HCT116 (cell line): ENCODE measurements around the gene PRKAG1. TPM values are rescaled to one million over a fixed set of nuclear protein-coding genes. Genes with fewer than 3 reads are reported as not detected.

ENCODE experiments used
- ATAC-seq: fragments of 200-7000 bp; cut with Tn5 transposase; 2 replicates; pipeline ENCODE4 v1.9.1; 2020; ENCODE audit warnings: mild to moderate bottlenecking, moderate library complexity
- BruUV-seq: library from RNA; stranded (reverse); fragments of 400-500 nt; replicated peaks from 2 replicates; lab custom pipeline; 2021; lab: Mats Ljungman, UMichigan
- CTCF ChIA-PET: fragments of 300-600 bp; sonication (Branson Sonifier 250); formaldehyde crosslinking; loops from one replicate; lab custom pipeline; 2021; ENCODE audit warnings: antibody characterized with exemption; lab: Charles Lee
- POLR2A ChIA-PET: fragments of 300-600, 350-600 bp; sonication (Branson Sonifier 250); formaldehyde crosslinking; loops from one replicate; lab custom pipeline; 2021; ENCODE audit warnings: antibody characterized with exemption; lab: Charles Lee
- RAD21 ChIA-PET, 2 experiments: fragments of 300-600 bp; sonication (Branson Sonifier 250); formaldehyde crosslinking; loops; one replicate each; lab custom pipeline; 2023; ENCODE audit warnings: low total read pairs in 2 of 2; ENCODE audit not compliant: uncharacterized antibody in 2 of 2, unreplicated experiment in 2 of 2, low non-redundant PET in 1 of 2; lab: Charles Lee
- DNase-seq: peaks from one replicate; pipeline ENCODE4 v3.0.0-alpha.2; 2010; ENCODE audit warnings: low read depth, low spot score
- H2AFZ ChIP-seq: fragments of 200-600 bp; shearing (Covaris generic), sonication (generic); 2 replicates; pipeline ENCODE4 v1.6.1; 2017; ENCODE audit warnings: low read depth, mixed run types, mixed read lengths, antibody characterized with exemption, low read length; ENCODE audit not compliant: poor library complexity, severe bottlenecking
- H3K27ac ChIP-seq: 2 replicates; pipeline ENCODE4 v1.5.1; 2012; ENCODE audit warnings: low read depth, low read length
- H3K27me3 ChIP-seq: fragments of 200-600 bp; sonication (generic); 2 replicates; pipeline ENCODE4 v1.6.1; 2016; ENCODE audit warnings: mixed run types, low read length, mixed read lengths; ENCODE audit not compliant: insufficient read depth
- H3K36me3 ChIP-seq, 2 experiments: fragments of 200-500 bp in 1 of 2; fragments of 200-600 bp in 1 of 2; sonication (Bioruptor generic) in 1 of 2; sonication (generic) in 1 of 2; 2 replicates each; pipeline versions ENCODE4 v1.5.1 to v1.6.1; 2014 to 2016; ENCODE audit warnings: low read length in 2 of 2, inconsistent platforms in 1 of 2, mixed read lengths in 1 of 2, mixed run types in 1 of 2; ENCODE audit not compliant: insufficient read depth in 2 of 2, control insufficient read depth in 1 of 2
- H3K4me1 ChIP-seq, 2 experiments: fragments of 200-600 bp in 1 of 2; sonication (generic) in 1 of 2; 2 replicates each; pipeline versions ENCODE4 v1.5.1 to v1.6.1; 2012 to 2017; ENCODE audit warnings: low read length in 2 of 2, inconsistent platforms in 1 of 2, mild to moderate bottlenecking in 1 of 2, mixed read lengths in 1 of 2, mixed run types in 1 of 2, moderate library complexity in 1 of 2; ENCODE audit not compliant: insufficient read depth in 2 of 2, control insufficient read depth in 1 of 2
- H3K4me2 ChIP-seq: fragments of 200-600 bp; sonication (generic); 2 replicates; pipeline ENCODE4 v1.6.1; 2017; ENCODE audit warnings: mixed run types, low read length, mixed read lengths
- H3K4me3 ChIP-seq, 2 experiments: fragments of 200-600 bp in 1 of 2; sonication (generic) in 1 of 2; replicated peaks in 1 of 2; 2 replicates each; pipeline ENCODE4 v1.5.1; 2011 to 2016; ENCODE audit warnings: low read length in 2 of 2, control low read depth in 1 of 2, low read depth in 1 of 2, mild to moderate bottlenecking in 1 of 2, mixed read lengths in 1 of 2, mixed run types in 1 of 2
- H3K79me2 ChIP-seq: fragments of 200-600 bp; sonication (generic); 2 replicates; pipeline ENCODE4 v1.6.1; 2017; ENCODE audit warnings: mild to moderate bottlenecking, mixed run types, low read length, moderate library complexity, mixed read lengths; ENCODE audit not compliant: insufficient read depth
- H3K9ac ChIP-seq: fragments of 200-600 bp; sonication (generic); 2 replicates; pipeline ENCODE4 v1.6.1; 2016; ENCODE audit warnings: low read length, mixed read lengths
- H3K9me2 ChIP-seq: fragments of 200-600 bp; sonication (generic), shearing (Covaris generic); 2 replicates; pipeline ENCODE4 v1.6.1; 2017; ENCODE audit warnings: mixed run types, mild to moderate bottlenecking, moderate library complexity; ENCODE audit not compliant: insufficient read depth
- H3K9me3 ChIP-seq, 2 experiments: fragments of 200-500 bp in 1 of 2; fragments of 200-600 bp in 1 of 2; sonication (Bioruptor generic) in 1 of 2; sonication (generic) in 1 of 2; 2 replicates each; pipeline ENCODE4 v1.6.1; 2014 to 2017; ENCODE audit warnings: low read length in 2 of 2, mixed read lengths in 2 of 2, inconsistent platforms in 1 of 2, low read depth in 1 of 2, mild to moderate bottlenecking in 1 of 2, mixed run types in 1 of 2, moderate library complexity in 1 of 2; ENCODE audit not compliant: control insufficient read depth in 1 of 2, insufficient read depth in 1 of 2
- H4K20me1 ChIP-seq: fragments of 200-600 bp; sonication (generic), shearing (Covaris generic); 2 replicates; pipeline ENCODE4 v1.6.1; 2017; ENCODE audit warnings: mixed run types, mild to moderate bottlenecking, moderate library complexity; ENCODE audit not compliant: insufficient read depth
- CBX3 ChIP-seq: IDR thresholded peaks from 2 replicates; pipeline ENCODE4 v1.6.1; 2012; ENCODE audit warnings: low read depth
- CTCF ChIP-seq, 3 experiments: fragments of 200-600 bp in 1 of 3; sonication (generic) in 1 of 3; IDR thresholded peaks in 2 of 3; conservative IDR thresholded peaks in 1 of 3; 2 replicates each; pipeline ENCODE4 v1.5.1; 2012 to 2017; ENCODE audit warnings: low read depth in 2 of 3, low read length in 2 of 3, antibody characterized with exemption in 1 of 3, borderline replicate concordance in 1 of 3, control low read depth in 1 of 3, mild to moderate bottlenecking in 1 of 3, mixed read lengths in 1 of 3, mixed run types in 1 of 3, moderate library complexity in 1 of 3; ENCODE audit not compliant: insufficient read depth in 1 of 3
- EGR1 ChIP-seq: IDR thresholded peaks from 2 replicates; pipeline ENCODE4 v1.6.1; 2012; ENCODE audit warnings: low read depth
- ELF1 ChIP-seq: IDR thresholded peaks from 2 replicates; pipeline ENCODE4 v1.6.1; 2012; ENCODE audit warnings: low read depth, borderline replicate concordance
- EZH2 ChIP-seq: fragments of 200-600 bp; sonication (generic); IDR thresholded peaks from 2 replicates; pipeline ENCODE4 v1.6.1; 2017; ENCODE audit warnings: antibody characterized with exemption, mixed run types
- EZH2phosphoT487 ChIP-seq: fragments of 200-600 bp; IDR thresholded peaks from 2 replicates; pipeline ENCODE4 v1.6.1; 2018; ENCODE audit warnings: antibody characterized with exemption, borderline replicate concordance
- FOSL1 ChIP-seq: IDR thresholded peaks from 2 replicates; pipeline ENCODE4 v1.6.1; 2012; ENCODE audit warnings: low read depth
- JUND ChIP-seq: IDR thresholded peaks from 2 replicates; pipeline ENCODE4 v1.6.1; 2012
- MAX ChIP-seq: IDR thresholded peaks from 2 replicates; pipeline ENCODE4 v1.6.1; 2012
- POLR2AphosphoS5 ChIP-seq: IDR thresholded peaks from 2 replicates; pipeline ENCODE4 v1.6.1; 2011; ENCODE audit warnings: mild to moderate bottlenecking, low read depth, low read length, moderate library complexity
- RAD21 ChIP-seq: IDR thresholded peaks from 2 replicates; pipeline ENCODE4 v1.6.1; 2012; ENCODE audit warnings: low read depth, mild to moderate bottlenecking
- REST ChIP-seq: IDR thresholded peaks from 2 replicates; pipeline ENCODE4 v1.6.1; 2012; ENCODE audit warnings: low read depth
- SIN3A ChIP-seq: IDR thresholded peaks from 2 replicates; pipeline ENCODE4 v1.6.1; 2012; ENCODE audit warnings: low read depth
- TCF7L2 ChIP-seq: IDR thresholded peaks from 2 replicates; pipeline ENCODE4 v1.7.0; 2011; ENCODE audit warnings: borderline replicate concordance, inconsistent platforms; ENCODE audit not compliant: insufficient read depth, insufficient read length; ENCODE audit errors: extremely low read depth
- YY1 ChIP-seq: IDR thresholded peaks from 2 replicates; pipeline ENCODE4 v1.6.1; 2011; ENCODE audit warnings: low read length, low read depth, moderate library complexity, mild to moderate bottlenecking; ENCODE audit not compliant: insufficient replicate concordance; ENCODE audit errors: extremely low read depth
- ZBTB33 ChIP-seq: IDR thresholded peaks from 2 replicates; pipeline ENCODE4 v1.6.1; 2011; ENCODE audit warnings: mild to moderate bottlenecking, low read length, moderate library complexity; ENCODE audit not compliant: insufficient replicate concordance; ENCODE audit errors: extremely low read depth
- ZFX ChIP-seq: fragments of 450-650 bp; IDR thresholded peaks from 2 replicates; pipeline ENCODE4 v1.6.1; 2017
- ZNF274 ChIP-seq: fragments of 200-500 bp; sonication (Bioruptor generic); IDR thresholded peaks from 2 replicates; pipeline ENCODE4 v1.6.1; 2014; ENCODE audit warnings: mild to moderate bottlenecking, low read depth, low read length, inconsistent platforms
- intact Hi-C: fragments of 100-400 bp; cut with micrococcal nuclease; formaldehyde crosslinking; loops from 2 replicates; pipeline ENCODE4 v1.10.0; 2022
- total RNA-seq: library from RNA; stranded (reverse); gene quantifications from one replicate; pipeline ENCODE4 v1.2.1, GENCODE V29; 2021; ENCODE audit not compliant: unreplicated experiment

Gene PRKAG1
- total RNA-seq, 1 experiment from 2014 or later, result 64.6 TPM

- H3K4me2 ChIP-seq, result peak overlapping the region; percentile 98
- POLR2A ChIA-PET, result interaction anchor here (1.2 to 2.0 kb wide), 2 partner anchors 10 to 20 kb away, joined by 3 to 7 read pairs; no protein-coding TSS in a partner anchor
- no peak overlapping the region for H2AFZ ChIP-seq
- H4K20me1 ChIP-seq, result no peaks in the 10 kb centered on the region
- ATAC-seq (peak; percentile 67), DNase-seq (no peak)
- RAD21 ChIA-PET, result no interaction called here
- BruUV-seq, result no TSS peak
- H3K9me2 ChIP-seq, result no peaks in the 10 kb centered on the region
- H3K4me1 ChIP-seq, result peaks cover 14 to 48% of the 10 kb centered on the region in 2 experiments
- no peaks in the 10 kb centered on the region for H3K9me3 ChIP-seq
- intact Hi-C loops, result no loop called here
- H3K27me3 ChIP-seq, result no peaks in the 10 kb centered on the region
- CTCF ChIA-PET, result interaction anchor here (1.2 to 3.0 kb wide), 5 partner anchors 10 to 146 kb away, joined by 4 to 35 read pairs (median 7); partner anchors contain the start of genes DDX23 and PRKAG1
- H3K9ac ChIP-seq, result peak overlapping the region; percentile 74
- peaks cover 21% of the 10 kb centered on the region; the same call in 1 of the 2 replicates for H3K79me2 ChIP-seq
- peaks cover 0 to 15% of the 10 kb centered on the region in 2 experiments; a peak in 2 of 4 replicates for H3K36me3 ChIP-seq
- peak overlapping the region; percentile 71 to 79 for H3K4me3 ChIP-seq
- H3K27ac ChIP-seq, result peak overlapping the region; percentile 84
- TF ChIP-seq ZFX, result no peak
- TF ChIP-seq MAX, result no peak
- no peak for TF ChIP-seq SIN3A
- no peak for TF ChIP-seq YY1
- peak; percentile 74 for TF ChIP-seq POLR2AphosphoS5
- TF ChIP-seq EZH2, result no peak
- TF ChIP-seq REST, result no peak
- TF ChIP-seq CBX3, result no peak
- TF ChIP-seq JUND, result no peak
- TF ChIP-seq CTCF (IDR thresholded peaks at IDR 0.05 in 2 of 3, conservative IDR thresholded peaks at IDR 0.05 in 1 of 3; ENCODE audit: borderline replicate concordance in 1 of 3, insufficient read depth in 1 of 3, low read depth in 2 of 3, low read length in 2 of 3), result 0 out of 6 replicates have a peak, but pooled peaks of 1 of the 3 experiments have one; percentile 1
- TF ChIP-seq EGR1, result peak; percentile 82
- no peak for TF ChIP-seq ZNF274
- no peak for TF ChIP-seq RAD21
- no peak for TF ChIP-seq ELF1
- no peak for TF ChIP-seq FOSL1
- no peak for TF ChIP-seq EZH2phosphoT487
- no peak for TF ChIP-seq TCF7L2
- no peak for TF ChIP-seq ZBTB33
Observed at GRCh38 chr12:48997719-48998496, 20.7 kb downstream of the PRKAG1 start.
